Mucosa of descending colon (tissue), 3 donors: ENCODE results near the gene TNFRSF1A. TPM values are rescaled to one million over a fixed set of nuclear protein-coding genes. Genes with fewer than 3 reads are reported as not detected.

Source experiments
- ATAC-seq: fragments of 200-7000 bp; cut with Tn5 transposase; one replicate; pipeline ENCODE4 v1.9.1; 2020; ENCODE audit warnings: mild to moderate bottlenecking, moderate library complexity
- DNase-seq, 3 donors: peaks; one replicate each; pipeline ENCODE4 v3.0.0-alpha.2; 2020
- H3K36me3 ChIP-seq: fragments of 200-600 bp; one replicate; pipeline ENCODE4 v1.8.0; 2021; ENCODE audit warnings: low read depth, mild to moderate bottlenecking
- H3K4me1 ChIP-seq: fragments of 200-600 bp; one replicate; pipeline ENCODE4 v1.8.0; 2021; ENCODE audit warnings: low read depth, mild to moderate bottlenecking
- H3K4me3 ChIP-seq: fragments of 200-600 bp; one replicate; pipeline ENCODE4 v1.8.0; 2021; ENCODE audit warnings: mild to moderate bottlenecking
- H3K9me3 ChIP-seq: fragments of 200-600 bp; one replicate; pipeline ENCODE4 v1.8.0; 2021; ENCODE audit warnings: mild to moderate bottlenecking
- intact Hi-C, 2 donors: fragments of 100-400 bp; cut with DNase I in 1 of 2; cut with micrococcal nuclease in 1 of 2; formaldehyde crosslinking; loops; one replicate each; pipeline versions ENCODE4 v1.11.0 to v1.11.1; 2022; cut with DNase I, micrococcal nuclease
- total RNA-seq, 3 donors: library from RNA; stranded (reverse); fragmentation: NEBNext Ultra II Directional in 2 of 3; extraction: Animal tissue kit (Norgen Biotek cat#: 25700) in 2 of 3; gene quantifications; one replicate each; pipeline versions ENCODE4 v1.2.1 to v1.2.4, GENCODE V29; 2021 to 2023
- TF ChIP-seq, protein P1 (sequence below): fragments of 200-600 bp; IDR thresholded peaks from one replicate; pipeline ENCODE4 v1.8.0; 2022; ENCODE audit warnings: antibody characterized with exemption, mild to moderate bottlenecking
- donor health status: DM: no; HTN: no; CAD: no; lungs with moderate emphysema.
- donor health status: DM: no; HTN: no; CAD: no.
- donor health status: DM: no; HTN: yes; CAD: no.

Gene TNFRSF1A
- total RNA-seq, 3 donors from 2014 or later, result 166 to 237 (median 211) TPM

DNA sequence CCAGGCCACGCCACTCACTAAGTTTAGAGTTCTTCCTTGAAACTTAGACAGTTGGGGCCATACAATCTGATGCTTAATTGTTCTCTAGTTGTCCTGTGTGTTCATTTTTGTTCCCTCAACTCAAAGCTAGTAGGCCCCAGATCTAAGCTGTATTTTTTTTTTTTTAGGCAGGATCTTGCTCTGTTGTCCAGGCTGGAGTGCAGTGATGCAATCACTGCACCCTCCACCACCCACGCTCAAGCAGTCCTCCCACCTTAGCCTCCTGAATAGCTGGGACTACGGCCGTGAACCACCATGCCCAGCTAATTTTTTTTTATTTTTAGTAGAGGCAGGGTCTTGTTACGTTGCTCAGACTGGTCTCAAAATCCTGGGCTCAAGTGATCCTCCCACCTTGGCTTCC, 7.5 kb downstream of the TNFRSF1A start:
- H3K36me3 ChIP-seq, result peaks cover 9% of the 10 kb centered on the region
- peaks cover 74% of the 10 kb centered on the region for H3K4me1 ChIP-seq
- TF ChIP-seq, protein P1, sequence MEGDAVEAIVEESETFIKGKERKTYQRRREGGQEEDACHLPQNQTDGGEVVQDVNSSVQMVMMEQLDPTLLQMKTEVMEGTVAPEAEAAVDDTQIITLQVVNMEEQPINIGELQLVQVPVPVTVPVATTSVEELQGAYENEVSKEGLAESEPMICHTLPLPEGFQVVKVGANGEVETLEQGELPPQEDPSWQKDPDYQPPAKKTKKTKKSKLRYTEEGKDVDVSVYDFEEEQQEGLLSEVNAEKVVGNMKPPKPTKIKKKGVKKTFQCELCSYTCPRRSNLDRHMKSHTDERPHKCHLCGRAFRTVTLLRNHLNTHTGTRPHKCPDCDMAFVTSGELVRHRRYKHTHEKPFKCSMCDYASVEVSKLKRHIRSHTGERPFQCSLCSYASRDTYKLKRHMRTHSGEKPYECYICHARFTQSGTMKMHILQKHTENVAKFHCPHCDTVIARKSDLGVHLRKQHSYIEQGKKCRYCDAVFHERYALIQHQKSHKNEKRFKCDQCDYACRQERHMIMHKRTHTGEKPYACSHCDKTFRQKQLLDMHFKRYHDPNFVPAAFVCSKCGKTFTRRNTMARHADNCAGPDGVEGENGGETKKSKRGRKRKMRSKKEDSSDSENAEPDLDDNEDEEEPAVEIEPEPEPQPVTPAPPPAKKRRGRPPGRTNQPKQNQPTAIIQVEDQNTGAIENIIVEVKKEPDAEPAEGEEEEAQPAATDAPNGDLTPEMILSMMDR, result no peak
- DNase-seq (no peak), ATAC-seq (no peak)
- intact Hi-C loops, result loop anchor here in 1 of 2 donors (10.0 kb wide), 1 partner anchor 50 kb away; the partner anchor contains the start of gene LTBR
- no peaks in the 10 kb centered on the region for H3K9me3 ChIP-seq
- no peak overlapping the region for H3K4me3 ChIP-seq

DNA sequence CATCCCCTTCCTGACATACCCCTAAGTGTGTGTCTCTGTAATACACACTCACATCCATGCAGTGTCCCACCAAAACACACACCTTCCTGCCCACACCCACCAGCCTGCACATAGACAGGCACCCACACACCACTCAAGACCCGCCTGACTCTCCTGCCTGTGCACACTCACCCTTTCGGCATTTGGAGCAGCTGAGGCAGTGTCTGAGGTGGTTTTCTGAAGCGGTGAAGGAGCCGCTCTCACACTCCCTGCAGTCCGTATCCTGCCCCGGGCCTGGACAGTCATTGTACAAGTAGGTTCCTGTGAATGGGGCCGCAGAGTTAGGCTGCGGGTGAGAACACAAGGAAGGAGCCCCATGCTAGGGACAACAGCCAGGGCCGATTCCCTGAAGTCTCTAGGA, 8.3 kb downstream of the TNFRSF1A start:
- intact Hi-C loops, result loop anchor here in 1 of 2 donors (10.0 kb wide), 1 partner anchor 51 kb away; the partner anchor contains the start of gene LTBR
- peaks cover 66% of the 10 kb centered on the region for H3K4me1 ChIP-seq
- no peak for ATAC-seq
- DNase-seq, result no peak
- H3K36me3 ChIP-seq, result peaks cover 9% of the 10 kb centered on the region
- H3K4me3 ChIP-seq, result no peak overlapping the region
- TF ChIP-seq, protein P1, result no peak
- H3K9me3 ChIP-seq, result no peaks in the 10 kb centered on the region

DNA sequence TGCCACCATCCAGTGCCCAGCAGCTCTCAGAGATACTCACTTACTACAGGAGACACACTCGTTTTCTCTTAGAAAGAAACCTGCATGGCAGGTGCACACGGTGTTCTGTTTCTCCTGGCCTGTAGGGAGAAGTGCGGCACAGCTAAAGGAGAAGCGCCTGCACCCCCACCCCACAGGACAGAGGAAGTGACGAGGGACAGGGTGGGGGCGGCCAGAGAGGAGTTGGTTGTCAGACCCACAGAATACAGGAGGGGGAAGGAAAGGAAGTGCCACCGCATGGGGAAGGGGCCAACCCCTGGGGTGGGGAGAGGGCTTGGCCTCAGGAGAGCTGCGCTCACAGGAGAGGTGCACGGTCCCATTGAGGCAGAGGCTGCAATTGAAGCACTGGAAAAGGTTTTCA, 8.8 kb downstream of the TNFRSF1A start:
- intact Hi-C loops, result loop anchor here in 1 of 2 donors (10.0 kb wide), 1 partner anchor 52 kb away; the partner anchor contains the start of gene LTBR
- Histone ChIP-seq H3K9me3 (no peaks in the 10 kb centered on the region), H3K4me1 (peaks cover 61% of the 10 kb centered on the region), H3K4me3 (no peak overlapping the region), H3K36me3 (peaks cover 9% of the 10 kb centered on the region)
- DNase-seq (peak in 2 of 3 donors; percentile 53 to 77), ATAC-seq (no peak)
- TF ChIP-seq, protein P1, result no peak

DNA sequence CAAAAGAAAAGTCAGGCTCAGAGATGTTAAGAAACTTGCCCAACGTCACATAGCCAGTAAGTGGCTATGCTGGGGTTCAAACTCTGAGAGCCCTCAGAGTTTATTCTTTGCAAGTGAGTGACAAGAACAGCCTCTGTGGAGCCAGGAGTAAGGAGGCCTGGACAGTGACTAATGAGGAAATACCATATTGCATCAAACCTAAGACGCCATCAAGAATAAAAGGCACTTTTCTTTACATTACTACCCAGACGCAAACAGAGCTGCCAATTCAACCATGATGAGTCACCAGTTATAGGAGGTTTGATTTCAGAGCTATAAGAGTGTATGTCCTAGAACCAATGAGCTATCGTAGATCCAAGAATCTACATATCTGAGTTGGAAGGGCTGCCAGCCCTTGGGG, 9.4 kb downstream of the TNFRSF1A start:
- H3K4me1 ChIP-seq, result peaks cover 55% of the 10 kb centered on the region
- DNase-seq (no peak), ATAC-seq (peak; percentile 27)
- H3K4me3 ChIP-seq, result no peak overlapping the region
- peaks cover 9% of the 10 kb centered on the region for H3K36me3 ChIP-seq
- intact Hi-C loops, result loop anchor here in 1 of 2 donors (10.0 kb wide), 1 partner anchor 52 kb away; the partner anchor contains the start of gene LTBR
- no peaks in the 10 kb centered on the region for H3K9me3 ChIP-seq
- TF ChIP-seq, protein P1, result no peak

DNA sequence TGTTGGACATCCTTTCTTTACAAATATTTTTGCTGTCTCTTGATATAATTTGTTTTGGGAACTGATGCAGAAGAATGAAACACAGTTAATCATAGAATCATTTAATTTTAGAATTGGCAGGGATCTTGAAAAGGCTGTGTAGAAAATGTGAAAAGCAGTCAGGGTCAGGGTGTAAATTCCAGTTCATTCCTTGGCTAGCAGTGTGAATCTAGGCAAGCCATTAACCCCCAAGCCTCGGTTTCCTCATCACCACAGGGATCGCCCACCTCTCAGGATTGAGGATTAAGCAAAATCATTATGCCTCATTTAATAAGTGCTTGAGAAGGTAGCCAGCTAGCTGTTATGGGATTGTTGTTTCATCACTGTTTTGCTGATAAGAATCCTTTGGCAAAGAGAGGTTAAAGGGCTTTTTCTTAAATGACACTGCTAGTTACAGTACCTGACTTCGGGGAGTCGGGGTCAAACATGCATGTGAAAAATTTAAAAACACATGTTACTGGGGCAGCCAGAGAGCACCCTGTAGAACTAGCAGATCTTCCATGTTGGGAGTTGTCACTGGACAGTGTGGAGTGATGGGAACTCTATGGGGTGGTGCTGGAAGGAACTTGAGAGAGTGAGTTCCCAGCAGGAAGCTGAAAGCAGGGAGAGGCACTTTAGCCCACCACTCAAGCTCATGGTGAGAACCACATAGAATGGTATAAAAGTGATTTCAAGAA, 10.7 kb downstream of the TNFRSF1A start:
- Histone ChIP-seq H3K9me3 (no peaks in the 10 kb centered on the region), H3K4me3 (no peak overlapping the region), H3K4me1 (peaks cover 46% of the 10 kb centered on the region), H3K36me3 (peaks cover 9% of the 10 kb centered on the region)
- intact Hi-C loops, result loop anchor here in 1 of 2 donors (10.0 kb wide), 1 partner anchor 54 kb away; the partner anchor contains the start of gene LTBR
- ATAC-seq, result no peak
- TF ChIP-seq, protein P1, result no peak
- DNase-seq, result no peak
